MM.1S (cell line): ENCODE measurements around the gene RBBP5.

Experiments
- DNase-seq: peaks from one replicate; pipeline ENCODE4 v3.0.0-alpha.2; 2015
- H2AFZ ChIP-seq: fragments of 300-600 bp; sonication (generic); 2 replicates; pipeline ENCODE4 v1.6.0; 2016; ENCODE audit warnings: antibody characterized with exemption, low read length
- H3F3A ChIP-seq: fragments of 300-600 bp; sonication (generic); 2 replicates; pipeline ENCODE4 v1.6.1; 2016; ENCODE audit warnings: mild to moderate bottlenecking, antibody characterized with exemption, low read length, moderate library complexity, mixed read lengths; ENCODE audit not compliant: insufficient read depth
- H3K27ac ChIP-seq: fragments of 300-600 bp; sonication (generic); 2 replicates; pipeline ENCODE4 v1.5.1; 2016; ENCODE audit warnings: mild to moderate bottlenecking, low read length
- H3K27me3 ChIP-seq: fragments of 300-600 bp; sonication (generic); replicated peaks from 2 replicates; pipeline ENCODE4 v1.6.0; 2016; ENCODE audit warnings: low read length; ENCODE audit not compliant: insufficient read depth
- H3K36me3 ChIP-seq: fragments of 300-600 bp; sonication (generic); replicated peaks from 2 replicates; pipeline ENCODE4 v1.6.1; 2016; ENCODE audit warnings: mild to moderate bottlenecking, low read length, mixed read lengths; ENCODE audit not compliant: insufficient read depth
- H3K4me1 ChIP-seq: fragments of 300-600 bp; sonication (generic); 2 replicates; pipeline ENCODE4 v1.6.1; 2016; ENCODE audit warnings: low read length, mixed read lengths
- H3K4me2 ChIP-seq: fragments of 300-600 bp; sonication (generic); 2 replicates; pipeline ENCODE4 v1.6.0; 2016; ENCODE audit warnings: low read depth, low read length
- H3K4me3 ChIP-seq: fragments of 300-600 bp; sonication (generic); 2 replicates; pipeline ENCODE4 v1.5.1; 2016; ENCODE audit warnings: low read length, mixed read lengths
- H3K79me2 ChIP-seq: fragments of 300-600 bp; sonication (generic); 2 replicates; pipeline ENCODE4 v1.6.1; 2016; ENCODE audit warnings: mixed run types, low read length, mixed read lengths
- H3K9ac ChIP-seq: fragments of 300-600 bp; sonication (generic); 2 replicates; pipeline ENCODE4 v1.6.1; 2016; ENCODE audit warnings: low read length, mixed read lengths
- H3K9me2 ChIP-seq: fragments of 300-600 bp; sonication (generic); replicated peaks from 2 replicates; pipeline ENCODE4 v1.6.1; 2016; ENCODE audit warnings: mild to moderate bottlenecking, low read length, mixed read lengths; ENCODE audit not compliant: insufficient read depth
- H3K9me3 ChIP-seq: fragments of 300-600 bp; sonication (generic); replicated peaks from 2 replicates; pipeline ENCODE4 v1.6.1; 2016; ENCODE audit warnings: mild to moderate bottlenecking, low read length, mixed read lengths; ENCODE audit not compliant: insufficient read depth
- H4K20me1 ChIP-seq: fragments of 300-600 bp; sonication (generic); 2 replicates; pipeline ENCODE4 v1.6.1; 2016; ENCODE audit warnings: mild to moderate bottlenecking, low read length, moderate library complexity, mixed read lengths; ENCODE audit not compliant: insufficient read depth
- EZH2 ChIP-seq: fragments of 300-600 bp; sonication (generic); optimal IDR thresholded peaks from 2 replicates; pipeline ENCODE3; 2017; ENCODE audit warnings: low read depth, mild to moderate bottlenecking, antibody characterized with exemption, low read length, mixed read lengths
- EZH2phosphoT487 ChIP-seq: fragments of 300-600 bp; sonication (generic); IDR thresholded peaks from 2 replicates; pipeline ENCODE4 v1.6.1; 2018; ENCODE audit warnings: antibody characterized with exemption, low read length
- TF ChIP-seq, protein P1 (sequence below): fragments of 300-600 bp; sonication (generic); IDR thresholded peaks from 2 replicates; pipeline ENCODE4 v1.5.1; 2016; ENCODE audit warnings: antibody characterized with exemption, low read length, mixed read lengths

The RBBP5 gene

GRCh38 chr1:205121660-205122488 is at the start of gene RBBP5:
Gene RBBP5 (minus strand): TSS chr1:205121978. CDS start chr1:205121873, 105 bp downstream.
- Histone ChIP-seq H3K79me2 (peaks cover 44% of the 10 kb centered on the region), H3K4me2 (peak within 1 kb of the TSS; percentile 88), H3K4me1 (peaks cover 19% of the 10 kb centered on the region; the same call in 1 of the 2 replicates), H2AFZ (peak within 1 kb of the TSS; percentile 74), H3K36me3 (no peaks in the 10 kb centered on the region), H3K9me3 (no peaks in the 10 kb centered on the region), H3K9ac (peak within 1 kb of the TSS; percentile 86), H3K27ac (peak within 1 kb of the TSS; percentile 74), H3F3A (peaks cover 8% of the 10 kb centered on the region; the same call in 1 of the 2 replicates), H4K20me1 (no peaks in the 10 kb centered on the region), H3K27me3 (no peaks in the 10 kb centered on the region), H3K4me3 (peak within 1 kb of the TSS; percentile 92), H3K9me2 (no peaks in the 10 kb centered on the region)
- DNase-seq = peak; percentile 100
- TF ChIP-seq EZH2phosphoT487 = no peak
- TF ChIP-seq, protein P1, sequence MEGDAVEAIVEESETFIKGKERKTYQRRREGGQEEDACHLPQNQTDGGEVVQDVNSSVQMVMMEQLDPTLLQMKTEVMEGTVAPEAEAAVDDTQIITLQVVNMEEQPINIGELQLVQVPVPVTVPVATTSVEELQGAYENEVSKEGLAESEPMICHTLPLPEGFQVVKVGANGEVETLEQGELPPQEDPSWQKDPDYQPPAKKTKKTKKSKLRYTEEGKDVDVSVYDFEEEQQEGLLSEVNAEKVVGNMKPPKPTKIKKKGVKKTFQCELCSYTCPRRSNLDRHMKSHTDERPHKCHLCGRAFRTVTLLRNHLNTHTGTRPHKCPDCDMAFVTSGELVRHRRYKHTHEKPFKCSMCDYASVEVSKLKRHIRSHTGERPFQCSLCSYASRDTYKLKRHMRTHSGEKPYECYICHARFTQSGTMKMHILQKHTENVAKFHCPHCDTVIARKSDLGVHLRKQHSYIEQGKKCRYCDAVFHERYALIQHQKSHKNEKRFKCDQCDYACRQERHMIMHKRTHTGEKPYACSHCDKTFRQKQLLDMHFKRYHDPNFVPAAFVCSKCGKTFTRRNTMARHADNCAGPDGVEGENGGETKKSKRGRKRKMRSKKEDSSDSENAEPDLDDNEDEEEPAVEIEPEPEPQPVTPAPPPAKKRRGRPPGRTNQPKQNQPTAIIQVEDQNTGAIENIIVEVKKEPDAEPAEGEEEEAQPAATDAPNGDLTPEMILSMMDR = peak; percentile 97

- Histone ChIP-seq H3K79me2 (no peaks in the 10 kb centered on the region), H3K27me3 (no peaks in the 10 kb centered on the region), H3K9me2 (no peaks in the 10 kb centered on the region), H3K4me1 (no peaks in the 10 kb centered on the region), H3K36me3 (no peaks in the 10 kb centered on the region), H3K4me2 (no peak overlapping the region), H2AFZ (no peak overlapping the region), H3K9ac (no peak overlapping the region), H3F3A (no peaks in the 10 kb centered on the region), H3K27ac (no peak overlapping the region), H3K9me3 (no peaks in the 10 kb centered on the region), H4K20me1 (no peaks in the 10 kb centered on the region), H3K4me3 (no peak overlapping the region)
- TF ChIP-seq EZH2 (no peak), EZH2phosphoT487 (no peak)
- TF ChIP-seq, protein P1 = no peak
- no peak for DNase-seq
Measured at GRCh38 chr1:205171369-205171768, 49.6 kb upstream of the RBBP5 start.

- no peak for DNase-seq
Measured at GRCh38 chr1:205170532-205171269, 48.9 kb upstream of the RBBP5 start.

More at GRCh38 chr1:205170532-205171269, 48.9 kb upstream of the RBBP5 start:
- H3F3A ChIP-seq = no peaks in the 10 kb centered on the region
- no peak for TF ChIP-seq EZH2
- TF ChIP-seq EZH2phosphoT487 = no peak
- TF ChIP-seq, protein P1 = no peak
- no peaks in the 10 kb centered on the region for H4K20me1 ChIP-seq
- H3K27me3 ChIP-seq = no peaks in the 10 kb centered on the region
- no peak overlapping the region for H3K9ac ChIP-seq
- no peak overlapping the region for H3K27ac ChIP-seq
- no peaks in the 10 kb centered on the region for H3K9me3 ChIP-seq
- no peaks in the 10 kb centered on the region for H3K79me2 ChIP-seq
- no peak overlapping the region for H2AFZ ChIP-seq
- no peaks in the 10 kb centered on the region for H3K4me1 ChIP-seq
- H3K9me2 ChIP-seq = no peaks in the 10 kb centered on the region
- no peak overlapping the region for H3K4me2 ChIP-seq
- no peaks in the 10 kb centered on the region for H3K36me3 ChIP-seq
- H3K4me3 ChIP-seq = no peak overlapping the region
